Ammon's horn (tissue), 1 donor: ENCODE data around the gene NLN.
"Not testable (repeated sequence)": the region's sequence is repeated elsewhere in the genome, so short reads cannot be mapped to it uniquely, and the experiment has no call there.

Experiments
- DNase-seq: peaks from one replicate; pipeline ENCODE4 v3.0.0-alpha.2; 2016; ENCODE audit warnings: low spot score

NLN gene

DNA sequence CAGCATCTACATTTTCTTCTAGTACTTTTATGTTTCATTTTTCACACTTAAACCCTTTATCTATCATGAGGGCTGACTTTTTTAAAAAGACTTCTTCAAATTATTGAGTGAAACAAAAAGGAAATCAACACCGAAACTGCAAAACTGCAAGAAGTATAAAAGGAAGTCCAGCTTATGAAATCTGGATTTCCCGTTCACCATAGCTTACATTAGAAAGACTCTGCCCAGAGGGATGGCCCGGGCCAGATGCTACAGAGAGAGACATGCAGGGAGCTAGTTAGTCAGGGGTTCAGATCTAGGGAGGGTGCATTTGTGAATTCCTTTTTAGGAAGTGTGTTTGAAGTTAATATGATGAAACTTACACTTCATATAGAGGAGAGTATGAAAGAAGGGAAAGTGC lies 10.0 kb downstream of the NLN start:
- not testable (repeated sequence) for DNase-seq

DNA sequence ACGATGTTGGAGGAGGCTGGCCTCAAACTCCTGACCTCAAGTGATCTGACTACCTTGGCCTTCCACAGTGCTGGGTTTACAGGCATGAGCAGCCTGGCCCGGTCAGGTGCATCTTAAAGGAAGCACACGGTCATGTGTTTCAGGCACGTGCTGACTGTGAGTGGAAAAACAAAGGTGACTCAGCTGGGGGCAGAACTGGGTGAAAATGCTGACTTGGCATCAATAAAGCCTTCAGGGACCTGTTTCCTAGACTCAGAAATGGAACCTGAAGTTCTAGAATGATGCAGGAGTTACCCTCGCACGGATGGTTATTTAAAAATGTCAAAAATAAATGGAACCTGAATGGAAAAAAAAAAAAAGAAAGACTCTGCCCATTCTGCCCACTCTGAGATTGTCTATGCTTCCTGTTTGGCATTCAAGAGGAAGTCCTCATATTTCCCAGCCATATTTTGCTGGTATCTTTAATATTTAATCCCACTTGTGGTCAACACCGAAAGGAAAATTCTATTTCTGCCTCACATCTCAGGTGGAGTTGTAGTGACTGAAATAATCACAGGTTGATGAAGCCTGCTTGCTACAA lies 12.3 kb downstream of the NLN start:
- DNase-seq, result not testable (repeated sequence)

DNA sequence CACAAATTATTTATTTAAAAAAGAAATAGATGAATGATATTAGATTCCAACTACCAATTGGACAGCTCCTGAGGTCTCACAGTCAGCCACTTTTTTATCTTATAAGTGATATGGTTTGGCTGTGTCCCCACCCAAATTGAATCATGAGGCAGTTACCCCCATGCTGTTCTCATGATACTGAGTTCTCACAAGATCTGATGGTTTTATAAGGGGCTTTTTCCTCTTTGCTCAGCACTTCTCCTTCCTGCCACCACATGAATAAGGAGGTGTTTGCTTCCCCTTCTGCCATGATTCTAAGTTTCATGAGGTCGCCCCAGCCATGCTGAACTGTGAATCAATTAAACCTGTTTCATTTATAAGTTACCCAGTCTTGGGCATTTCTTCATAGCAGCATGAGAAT lies 12.9 kb downstream of the NLN start:
- no peak for DNase-seq

DNA sequence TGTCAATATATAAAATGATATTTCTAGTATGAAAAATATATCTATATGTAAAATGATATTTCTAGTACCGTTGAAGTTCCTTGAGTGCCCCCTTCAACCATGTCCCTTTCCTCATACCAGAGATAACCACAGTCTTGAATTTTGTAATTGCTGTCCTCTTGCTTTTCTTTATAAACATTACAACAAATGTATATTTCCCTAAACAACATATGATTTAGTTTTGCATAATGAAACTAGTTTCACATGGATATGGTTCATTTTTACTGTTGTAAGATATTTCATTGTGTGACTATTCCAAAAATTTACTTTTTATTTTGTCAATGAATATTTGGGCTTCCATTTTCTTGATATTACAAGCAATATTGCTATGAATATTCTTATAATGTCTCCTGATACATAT lies 14.0 kb downstream of the NLN start:
- no peak for DNase-seq

DNA sequence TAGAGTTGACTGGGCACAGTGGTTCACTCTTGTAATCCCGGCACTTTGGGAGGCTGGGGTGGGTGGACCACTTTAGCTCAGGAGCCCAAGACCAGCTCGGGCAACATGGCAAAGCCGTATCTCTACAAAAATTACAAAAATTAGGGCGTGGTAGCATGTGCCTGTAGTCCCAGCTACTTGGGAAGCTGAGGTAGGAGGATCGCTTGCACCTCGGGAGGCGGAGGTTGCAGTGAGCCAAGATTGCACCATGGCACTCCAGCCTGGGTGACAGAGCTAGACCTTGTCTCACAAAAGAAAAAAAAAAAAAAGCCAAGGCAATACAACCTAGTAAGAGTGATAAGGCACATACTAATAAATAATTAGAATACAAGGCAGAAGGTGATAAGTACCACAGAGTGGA lies 15.8 kb downstream of the NLN start:
- no peak for DNase-seq

DNA sequence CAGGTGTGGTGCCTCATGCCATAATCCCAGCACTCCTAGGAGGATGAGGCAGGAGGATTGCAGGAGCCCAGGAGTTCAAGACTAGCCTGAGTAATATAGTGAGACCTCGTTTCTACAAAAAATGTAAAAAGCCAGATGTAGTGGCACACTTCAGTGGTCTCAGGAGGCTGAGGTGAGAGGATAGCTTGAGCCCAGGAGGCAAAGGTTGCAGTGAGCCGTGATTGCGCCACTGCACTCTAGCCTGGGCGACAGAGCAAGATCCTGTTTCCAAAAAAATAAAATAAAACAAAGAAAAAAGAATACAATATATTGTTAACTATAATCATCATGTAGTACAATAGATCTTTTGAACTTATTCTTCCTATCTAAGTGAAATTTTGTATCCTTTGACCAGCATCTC lies 16.3 kb downstream of the NLN start:
- no peak for DNase-seq

DNA sequence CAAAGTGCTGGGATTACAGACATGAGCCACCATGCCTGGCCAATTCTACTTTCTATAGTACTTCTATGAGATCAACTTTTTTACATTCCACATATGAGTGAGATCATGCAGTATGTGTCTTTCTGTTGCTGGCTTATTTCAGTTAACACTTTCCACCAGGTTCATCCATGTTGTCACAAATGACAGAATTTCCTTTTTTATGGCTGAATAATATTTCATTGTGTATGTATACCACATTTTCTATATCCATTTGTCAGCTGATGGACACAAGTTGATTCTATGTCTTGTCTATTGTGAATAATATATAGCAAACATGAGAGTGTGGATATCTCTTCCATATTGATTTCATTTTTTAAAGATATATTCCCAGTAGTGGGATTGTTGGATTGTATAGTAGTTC lies 17.2 kb downstream of the NLN start:
- no peak for DNase-seq

DNA sequence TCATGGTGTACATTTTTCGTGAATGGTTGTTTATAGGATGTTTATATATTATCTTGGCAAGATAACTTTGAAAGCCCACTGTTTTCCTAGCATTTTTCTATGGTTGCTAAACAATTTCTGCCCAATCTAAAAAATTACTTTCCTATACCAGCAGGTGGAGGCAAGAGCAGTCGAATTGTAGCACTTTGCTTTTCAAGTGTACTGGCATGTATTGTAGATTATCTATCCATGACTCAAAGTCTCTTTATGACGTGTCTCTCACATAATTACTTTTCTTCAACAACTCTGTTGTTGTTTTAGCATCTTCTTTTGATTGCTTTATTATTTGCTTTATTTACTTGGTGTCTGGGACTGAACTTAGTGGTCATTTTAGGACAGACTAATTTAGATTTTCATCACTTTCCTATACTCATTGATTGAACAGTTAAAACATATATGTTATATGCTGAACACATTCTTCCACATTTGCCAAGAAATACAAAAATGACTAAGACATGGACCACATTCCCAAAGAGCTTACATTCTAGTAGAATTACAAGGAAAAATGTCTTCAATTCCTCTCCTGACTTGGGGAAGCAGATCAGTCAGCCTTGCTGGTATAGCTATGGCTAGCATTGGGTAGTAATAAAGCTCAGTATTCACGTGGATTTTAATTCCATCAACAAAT lies 20.7 kb downstream of the NLN start:
- peak; percentile 41 for DNase-seq

DNA sequence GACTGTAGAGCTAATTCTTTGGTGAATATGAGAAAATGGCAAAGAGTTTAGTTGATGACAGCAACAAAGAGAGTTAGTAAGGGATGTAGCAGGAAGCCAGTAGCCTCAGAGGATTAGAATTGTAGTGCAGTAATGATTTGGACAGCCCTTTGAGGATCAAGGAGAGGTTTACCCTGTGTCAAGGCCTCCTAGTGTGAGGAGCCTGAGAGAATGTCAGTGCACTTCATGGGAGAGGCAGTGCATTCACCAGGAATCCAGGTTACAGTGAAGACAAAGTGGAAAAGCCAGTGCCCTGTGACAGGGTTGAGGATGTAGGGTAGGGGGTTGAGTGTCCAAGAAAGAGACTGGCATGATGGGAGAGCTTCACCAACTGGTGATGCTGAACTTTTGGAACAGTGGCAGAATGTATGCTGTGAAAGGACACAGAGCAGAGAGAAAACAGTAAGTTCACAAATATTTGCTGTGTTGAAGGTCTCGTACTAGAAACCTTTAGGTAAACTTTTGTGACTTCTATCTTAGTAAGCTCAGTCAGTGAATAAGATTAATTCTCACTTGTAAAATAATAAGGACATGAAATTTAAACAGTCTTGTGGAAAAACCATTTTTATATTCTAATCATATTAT lies 27.3 kb downstream of the NLN start:
- DNase-seq, result no peak

DNA sequence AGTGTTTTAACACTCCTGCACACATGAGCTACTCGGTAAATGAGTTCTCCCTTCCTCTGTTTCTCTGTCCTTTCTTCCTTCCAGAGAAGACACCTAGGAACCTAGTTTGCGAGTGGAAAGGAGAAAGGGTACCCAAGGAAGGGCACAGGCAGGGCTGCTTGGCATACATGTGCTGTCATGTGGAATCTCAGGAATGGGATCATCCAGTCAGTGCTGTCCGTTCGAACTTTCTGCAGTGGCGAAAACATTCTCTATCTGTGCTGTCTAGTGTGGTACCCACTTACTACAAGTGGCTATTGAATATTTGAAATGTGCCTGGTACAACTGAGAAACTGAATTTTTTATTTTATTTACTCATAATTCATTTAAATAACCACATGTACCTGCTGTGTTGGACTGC lies 28.0 kb downstream of the NLN start:
- DNase-seq, result no peak

DNA sequence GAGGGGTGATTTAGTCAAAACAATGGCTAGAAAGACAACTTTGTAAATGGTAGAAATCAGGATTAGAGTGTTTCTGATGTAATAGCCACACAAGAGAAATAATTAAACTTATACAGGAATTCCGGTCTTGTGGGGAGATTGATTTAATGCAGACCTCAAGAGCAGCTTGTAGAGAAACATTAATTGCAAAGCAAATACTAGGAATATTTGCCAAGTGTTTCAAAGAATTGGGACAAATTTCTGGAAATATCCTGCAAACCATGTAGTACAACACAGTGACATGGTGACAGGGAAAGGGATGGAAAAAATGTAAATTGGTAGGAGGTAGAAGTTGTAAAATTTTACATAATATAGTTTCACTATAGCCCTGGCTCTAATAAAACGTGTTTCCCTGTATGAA lies 28.9 kb downstream of the NLN start:
- no peak for DNase-seq

DNA sequence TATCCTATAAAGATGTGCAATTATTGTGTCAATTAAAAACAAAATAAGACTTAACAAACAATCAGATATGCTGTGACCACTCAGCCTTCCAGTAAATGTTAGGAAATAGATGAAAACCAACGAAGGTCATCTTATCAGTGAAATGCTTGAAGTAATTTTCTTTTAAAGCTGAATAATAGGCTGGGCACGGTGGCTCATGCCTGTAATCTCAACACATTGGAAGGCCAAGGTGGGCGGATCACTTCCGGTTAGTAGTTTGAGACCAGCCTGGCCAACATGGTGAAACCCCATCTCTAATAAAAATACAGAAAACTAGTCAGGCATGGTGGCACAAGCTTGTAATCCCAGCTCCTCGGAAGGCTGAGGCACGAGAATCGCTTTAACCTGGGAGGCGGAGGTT lies 31.2 kb downstream of the NLN start:
- no peak for DNase-seq

DNA sequence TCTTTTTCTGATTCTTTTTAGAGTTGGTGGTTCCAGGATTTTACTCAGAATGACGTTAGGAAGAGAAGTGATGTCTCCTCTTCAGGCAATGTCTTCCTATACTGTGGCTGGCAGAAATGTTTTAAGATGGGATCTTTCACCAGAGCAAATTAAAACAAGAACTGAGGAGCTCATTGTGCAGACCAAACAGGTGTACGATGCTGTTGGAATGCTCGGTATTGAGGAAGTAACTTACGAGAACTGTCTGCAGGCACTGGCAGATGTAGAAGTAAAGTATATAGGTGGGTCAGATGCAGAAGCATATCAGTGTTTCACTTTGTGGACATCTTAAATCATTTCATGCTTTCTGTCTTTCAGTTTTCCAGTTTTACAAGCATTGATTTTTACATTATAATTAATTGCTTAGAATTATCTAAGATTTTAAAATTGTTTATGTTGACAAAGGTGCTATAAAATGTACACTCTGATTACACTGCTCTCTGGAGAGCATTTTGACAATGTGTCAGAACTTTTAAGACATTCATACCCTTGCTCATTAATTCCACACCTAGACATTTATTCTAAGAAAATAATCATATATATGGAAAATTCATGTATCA lies 36.6 kb downstream of the NLN start:
- no peak for DNase-seq

DNA sequence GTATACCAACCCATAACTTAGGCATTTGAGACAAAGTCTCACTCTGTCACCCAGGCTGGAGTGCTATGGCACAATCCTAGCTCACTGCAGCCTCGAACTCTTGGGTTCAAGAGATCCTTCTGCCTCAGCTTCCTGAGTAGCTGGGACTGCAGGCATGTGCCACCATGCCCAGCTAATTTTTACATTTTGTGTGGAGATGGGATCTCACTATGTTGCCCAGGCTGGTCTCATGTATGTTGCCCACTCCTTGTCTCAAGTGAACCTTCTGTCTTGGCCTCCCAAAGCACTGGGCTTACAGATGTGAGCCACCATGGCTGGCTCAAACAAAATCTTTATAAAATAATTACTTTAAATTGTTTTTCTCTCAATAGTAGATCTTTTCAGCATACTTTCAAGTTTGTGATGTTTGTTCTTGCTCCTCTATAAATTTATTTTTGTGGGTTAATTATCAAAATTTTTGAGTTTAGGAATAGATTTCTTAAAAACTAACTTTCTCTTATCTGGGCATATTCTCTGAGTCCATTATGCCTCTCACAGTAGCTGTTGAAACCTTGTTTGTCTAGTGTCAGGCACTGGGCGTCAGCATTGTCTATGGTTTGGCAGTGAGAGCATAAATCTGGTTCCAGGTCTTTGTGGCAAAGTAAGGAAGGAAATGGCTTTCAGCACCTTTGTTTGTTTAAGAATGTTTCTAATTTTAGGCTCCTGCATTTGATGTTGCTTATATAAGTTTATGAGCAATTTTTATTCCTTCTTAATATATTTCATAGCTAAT lies 38.7 kb downstream of the NLN start:
- DNase-seq, result peak; percentile 91

DNA sequence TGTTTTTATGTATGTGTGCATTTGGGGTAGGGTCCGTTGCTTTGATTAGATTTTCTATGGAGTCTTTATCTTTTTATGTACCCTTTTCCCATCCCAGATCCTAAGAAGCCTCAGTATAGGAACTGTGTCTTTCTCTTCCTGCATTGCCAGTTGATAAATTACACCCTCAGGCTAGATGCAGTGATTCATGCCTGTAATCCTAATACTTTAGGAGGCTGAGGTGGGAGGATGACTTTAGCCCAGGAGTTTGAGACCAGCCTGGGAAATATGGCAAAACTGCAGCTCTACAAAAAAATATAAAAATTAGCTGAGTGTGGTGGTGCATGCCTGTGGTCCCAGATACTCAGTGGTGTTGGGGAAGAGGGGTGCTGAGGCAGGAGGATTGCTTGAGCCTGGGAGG lies 40.2 kb downstream of the NLN start:
- DNase-seq, result no peak

DNA sequence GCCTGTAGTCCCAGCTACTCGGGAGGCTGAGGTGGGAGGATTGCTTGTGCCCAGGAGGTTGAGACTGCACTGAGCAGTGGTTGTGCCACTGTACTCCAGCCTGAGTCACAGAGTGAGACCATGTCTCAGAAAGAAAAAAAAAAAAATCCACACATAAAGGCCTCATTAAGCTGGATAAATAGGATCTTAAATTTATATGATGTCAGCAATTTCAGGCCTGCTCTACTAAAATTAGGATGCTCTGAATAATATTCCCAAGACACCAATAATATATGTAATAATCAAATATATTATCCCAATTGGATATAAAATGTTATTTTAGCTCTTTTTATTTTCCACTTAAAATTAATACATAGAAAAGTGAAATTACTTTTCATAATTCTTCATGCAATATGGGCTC lies 43.6 kb downstream of the NLN start:
- DNase-seq, result no peak

DNA sequence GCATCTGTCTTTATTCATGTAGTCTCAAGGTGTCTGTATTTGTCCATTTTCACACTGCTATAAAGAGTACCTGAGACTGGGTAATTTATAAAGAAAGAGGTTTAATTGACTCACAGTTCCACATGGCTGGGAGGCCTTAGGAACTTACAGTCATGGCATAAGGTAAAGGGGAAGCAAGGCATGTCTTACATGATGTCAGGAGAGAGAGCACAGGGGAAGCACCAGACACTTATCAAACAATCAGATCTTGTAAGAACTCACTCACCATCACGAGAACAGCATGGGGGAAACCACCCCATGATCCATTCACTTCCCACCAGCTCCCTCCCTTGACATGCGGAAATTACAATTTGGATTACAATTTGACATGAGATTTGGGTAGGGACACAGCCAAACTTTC lies 44.2 kb downstream of the NLN start:
- no peak for DNase-seq

DNA sequence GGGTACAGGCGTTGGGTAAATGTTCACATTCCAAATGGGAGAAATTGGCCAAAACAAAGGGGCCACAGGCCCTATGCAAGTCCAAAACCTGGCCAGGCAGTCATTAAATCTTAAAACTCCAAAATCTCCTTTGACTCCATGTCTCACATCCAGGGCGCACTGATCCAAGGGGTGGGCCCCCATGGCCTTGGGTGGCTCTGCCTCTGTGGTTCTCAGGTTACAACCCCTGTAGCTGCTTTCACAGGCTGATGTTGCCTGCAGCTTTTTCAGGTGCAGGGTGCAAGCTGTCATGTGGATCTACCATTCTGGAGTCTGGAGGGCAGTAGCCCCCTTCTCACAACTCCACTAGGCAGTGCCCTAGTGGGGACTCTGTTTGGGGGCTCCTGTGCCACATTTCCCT lies 44.8 kb downstream of the NLN start:
- no peak for DNase-seq

DNA sequence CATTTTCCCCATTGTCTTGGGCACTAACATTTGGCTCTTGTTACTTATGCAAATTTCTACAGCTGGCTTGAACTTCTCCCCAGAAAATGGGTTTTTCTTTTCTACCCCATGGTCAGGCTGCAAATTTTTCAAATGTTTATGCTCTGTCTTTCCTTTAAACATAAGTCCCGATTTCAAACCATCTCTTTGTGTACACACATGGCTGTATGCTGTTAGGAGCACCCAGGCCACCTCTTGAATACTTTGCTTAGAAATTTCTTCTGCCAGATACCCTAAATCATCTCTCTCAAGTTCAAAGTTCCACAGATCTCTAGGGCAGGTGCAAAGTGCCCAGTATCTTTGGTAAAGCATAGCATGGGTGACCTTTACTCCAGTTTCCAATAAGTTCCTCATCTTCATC lies 45.6 kb downstream of the NLN start:
- no peak for DNase-seq

DNA sequence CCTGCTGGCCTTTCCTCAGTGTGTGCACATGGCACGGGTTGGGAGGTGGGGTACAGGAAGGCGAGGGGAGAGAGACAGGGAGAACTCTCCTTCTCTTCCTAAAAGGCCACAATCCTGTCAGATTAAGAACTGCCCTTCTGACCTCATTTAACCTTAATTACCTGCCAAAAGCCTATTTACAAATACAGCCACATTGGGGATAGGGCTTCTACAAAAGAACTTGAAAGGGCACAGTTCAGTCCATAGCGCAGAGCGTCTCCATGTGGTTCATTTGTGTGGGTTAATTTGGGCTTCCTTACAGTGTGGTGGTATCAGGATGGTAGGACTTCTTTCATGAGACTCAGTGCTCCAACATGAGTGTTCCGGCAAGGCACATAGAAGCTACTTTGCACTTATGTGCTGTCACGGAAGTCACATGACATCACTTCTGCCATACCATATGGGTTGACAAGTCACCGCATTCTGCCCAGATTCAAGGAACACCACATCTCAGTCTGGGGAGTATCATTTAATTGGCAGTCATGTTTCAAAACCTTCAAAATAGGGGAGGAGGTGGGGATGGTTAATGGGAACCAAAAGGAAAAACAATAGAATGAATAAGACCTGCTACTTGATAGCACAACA lies 46.8 kb downstream of the NLN start:
- no peak for DNase-seq

DNA sequence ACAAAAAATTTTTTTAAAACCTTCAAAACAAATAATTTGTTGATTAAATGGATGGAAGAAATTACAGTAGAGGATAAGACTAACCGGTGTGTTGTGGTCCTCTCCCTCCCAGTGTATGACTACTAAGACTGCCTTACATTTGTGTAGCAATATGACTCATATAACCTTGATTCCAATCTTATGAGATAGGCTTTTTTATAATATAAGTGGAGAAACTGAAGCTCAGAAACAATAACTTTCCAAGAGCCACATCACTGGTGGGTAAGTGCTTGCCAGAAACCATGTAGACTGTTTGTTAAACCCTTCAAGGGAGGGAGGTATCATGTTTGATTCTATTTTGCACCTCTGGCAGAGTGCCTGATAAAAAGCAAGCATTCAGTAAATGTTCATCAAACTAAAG lies 47.5 kb downstream of the NLN start:
- DNase-seq, result no peak

DNA sequence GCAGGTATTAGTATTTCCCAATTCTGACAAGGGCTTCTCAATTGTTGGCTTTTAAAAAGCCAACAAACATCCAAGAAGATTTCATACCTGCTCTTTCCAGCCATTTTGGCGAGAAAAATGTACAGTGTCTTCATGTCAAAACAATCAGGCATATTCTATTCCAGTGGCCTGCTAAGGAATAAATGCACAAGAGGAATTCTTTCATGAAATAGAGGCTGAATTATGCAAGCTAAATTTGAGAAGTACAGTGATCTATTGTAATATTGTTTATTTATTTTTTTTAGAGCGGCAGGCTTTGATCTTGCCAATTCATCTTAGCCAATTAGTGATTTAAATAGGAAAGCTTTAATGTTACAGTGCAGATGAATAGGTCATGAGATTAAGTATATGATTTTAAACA lies 49.3 kb downstream of the NLN start:
- DNase-seq, result no peak
